ENCODE data around the gene RAD50. TPM values are rescaled to one million over a fixed set of nuclear protein-coding genes. Genes with fewer than 3 reads are reported as not detected.

RAD50 gene
- total and polyA plus RNA-seq, 2 of the 4 experiments (the other 2 are of a cell fraction), result 5.2 to 6.2 TPM

GRCh38 chr5:132690156-132690555 lies 133.4 kb downstream of the RAD50 start:
- Histone ChIP-seq H4K5ac (ENCODE audit: low read depth, low read length) (no peak overlapping the region), H3K23ac (ENCODE audit: low read depth, low read length) (no peak overlapping the region), H2AK9ac (replicated peaks; ENCODE audit: low read depth, low read length, poor library complexity) (no peak overlapping the region), H2BK120ac (ENCODE audit: low read depth, low read length) (no peak overlapping the region), H3K9ac (ENCODE audit: low read depth, low read length) (no peak overlapping the region), H4K8ac (ENCODE audit: low read depth in 2 of 2, low read length in 2 of 2) (no peak overlapping the region), H2AK5ac (ENCODE audit: low read depth, low read length) (no peak overlapping the region), H3K14ac (replicated peaks; ENCODE audit: low read depth, low read length) (no peak overlapping the region), H3K4ac (ENCODE audit: low read depth, low read length) (no peak overlapping the region), H2BK20ac (ENCODE audit: low read depth, low read length) (no peak overlapping the region), H2BK15ac (ENCODE audit: low read depth, low read length) (no peak overlapping the region), H3K36me3 (ENCODE audit: control insufficient read depth, insufficient read depth, low read length) (no peaks in the 10 kb centered on the region), H4K20me1 (ENCODE audit: insufficient read depth, low read length) (no peaks in the 10 kb centered on the region), H3K79me1 (ENCODE audit: low read depth in 1 of 2, low read length in 2 of 2) (no peaks in the 10 kb centered on the region), H3K9me3 (ENCODE audit: control insufficient read depth, insufficient read depth, low read length) (no peaks in the 10 kb centered on the region), H3K9me1 (ENCODE audit: insufficient read depth, low read length) (0 out of 2 replicates have a peak, but pooled peaks cover 7% of the 10 kb centered on the region), H2AFZ (replicated peaks; ENCODE audit: low read length, poor library complexity) (no peak overlapping the region), H3K4me2 (ENCODE audit: low read depth, low read length) (no peak overlapping the region), H3K27me3 (ENCODE audit: control insufficient read depth, insufficient read depth, low read length) (no peaks in the 10 kb centered on the region), H4K91ac (ENCODE audit: insufficient read depth, low read depth, low read length) (no peak overlapping the region), H3K27ac (ENCODE audit: insufficient read depth, low read length) (no peak overlapping the region), H3K4me3 (ENCODE audit: insufficient read depth, low read depth, low read length) (no peak overlapping the region), H3K18ac (ENCODE audit: low read depth, low read length) (no peak overlapping the region), H3K4me1 (ENCODE audit: control insufficient read depth, insufficient read depth, low read length) (no peaks in the 10 kb centered on the region; the same call in 1 of the 2 replicates), H3K56ac (ENCODE audit: extremely low read depth, insufficient read depth, low read length) (no peak overlapping the region), H2BK5ac (ENCODE audit: low read depth, low read length, poor library complexity, severe bottlenecking) (no peak overlapping the region)
- BruUV-seq (replicated peaks), result no TSS peak
- DNase-seq, result no peak
- dilution Hi-C loops (cut with HindIII; ENCODE audit: low sequenced_read_pairs, unreplicated experiment), result no loop called here
- intact Hi-C loops (cut with micrococcal nuclease), result no loop called here
- in situ Hi-C loops (cut with MboI; ENCODE audit: low sequenced_read_pairs), result no loop called here
- POLR2A ChIA-PET (ENCODE audit: unreplicated experiment), result no interaction called here
- ATAC-seq (ENCODE audit: low read depth), result no peak
- TF ChIP-seq RCOR1 (IDR thresholded peaks at IDR 0.05; ENCODE audit: insufficient replicate concordance, low read length) (no peak), MAFK (IDR thresholded peaks at IDR 0.05; ENCODE audit: low read depth, low read length) (no peak), CHD1 (IDR thresholded peaks at IDR 0.05; ENCODE audit: low read depth, low read length) (no peak), BHLHE40 (IDR thresholded peaks at IDR 0.05; ENCODE audit: low read depth, low read length) (no peak), CEBPB (IDR thresholded peaks at IDR 0.05; ENCODE audit: low read depth, low read length) (no peak), SMC3 (IDR thresholded peaks at IDR 0.05; ENCODE audit: low read depth, low read length) (no peak), NFE2L2 (IDR thresholded peaks at IDR 0.05; ENCODE audit: low read depth, low read length) (no peak), POLR2A (IDR thresholded peaks at IDR 0.05; ENCODE audit: low read depth, low read length) (no peak), MXI1 (IDR thresholded peaks at IDR 0.05; ENCODE audit: borderline replicate concordance, low read depth, low read length) (no peak), MAZ (IDR thresholded peaks at IDR 0.05; ENCODE audit: borderline replicate concordance, low read depth, low read length) (no peak), RAD21 (IDR thresholded peaks at IDR 0.05; ENCODE audit: low read length) (no peak), FOS (IDR thresholded peaks at IDR 0.05; ENCODE audit: low read depth, low read length) (no peak), RFX5 (IDR thresholded peaks at IDR 0.05; ENCODE audit: low read depth, low read length) (no peak), CTCF (conservative IDR thresholded peaks at IDR 0.05; ENCODE audit: low read depth, low read length) (no peak), ELK1 (IDR thresholded peaks at IDR 0.05; ENCODE audit: borderline replicate concordance, low read depth, low read length) (no peak), USF2 (IDR thresholded peaks at IDR 0.05; ENCODE audit: low read depth, low read length) (no peak)
- CTCF ChIA-PET, result interaction anchor here (1.3 kb wide), 1 partner anchor 16 kb away, joined by 3 read pairs; the partner anchor contains the start of gene IL4
- WGBS, 2 experiments (ENCODE audit: extremely low coverage in 2 of 2, insufficient read length in 1 of 2), result no CpG with 5 or more reads among the region's 3 CpGs

All from IMR-90 (cell line).